Frontal cortex (tissue), 4 donors: ENCODE data around the gene ENPEP. TPM values are rescaled to one million over a fixed set of nuclear protein-coding genes. Genes with fewer than 3 reads are reported as not detected.
A peak's percentile ranks its signal among the peaks of the same experiment; 100 is the strongest.
"Not testable (repeated sequence)": the region's sequence is repeated elsewhere in the genome, so short reads cannot be mapped to it uniquely, and the experiment has no call there.

Experiments
- DNase-seq, 2 donors: peaks; one replicate each; pipeline ENCODE4 v3.0.0; 2012; ENCODE audit warnings: low spot score in 2 of 2
- FAIRE-seq: peaks from 2 replicates; lab custom pipeline; 2012; peaks lifted over from hg19 to GRCh38; lab: Jason Lieb, UNC
- total RNA-seq: library from RNA; depleted of rRNA; stranded (reverse); fragments of >200 nt; gene quantifications from one replicate; pipeline ENCODE4 v1.2.3, GENCODE V29; 2014
- donor health status: control.
- donor health status: control.
- donor health status: control.

Gene ENPEP
- total RNA-seq, result 2.0 TPM

GRCh38 chr4:110475881-110476818 lies at the start of gene ENPEP:
TSS of gene ENPEP (plus strand) at chr4:110476155. CDS start at chr4:110476415, 260 bp downstream.
- DNase-seq, result peak in 1 of 2 donors; percentile 4
- no peak for FAIRE-seq

- not testable (repeated sequence) for FAIRE-seq, DNase-seq
Measured at GRCh38 chr4:110431805-110432204, 44.1 kb upstream of the ENPEP start.

GRCh38 chr4:110437292-110437691 lies 38.7 kb upstream of the ENPEP start:
- DNase-seq, FAIRE-seq: not testable (repeated sequence)

- DNase-seq, FAIRE-seq: not testable (repeated sequence)
Measured at GRCh38 chr4:110439209-110439608, 36.7 kb upstream of the ENPEP start.

GRCh38 chr4:110442309-110442708 lies 33.6 kb upstream of the ENPEP start:
- no peak for FAIRE-seq

GRCh38 chr4:110442788-110443187 lies 33.2 kb upstream of the ENPEP start:
- DNase-seq, result no peak
- FAIRE-seq, result no peak

More at GRCh38 chr4:110442309-110442708, 33.6 kb upstream of the ENPEP start:
- no peak for DNase-seq

GRCh38 chr4:110449947-110450346 lies 26.0 kb upstream of the ENPEP start:
- FAIRE-seq, result no peak

GRCh38 chr4:110452546-110452945 lies 23.4 kb upstream of the ENPEP start:
- DNase-seq, result no peak
- FAIRE-seq, result no peak

More at GRCh38 chr4:110449947-110450346, 26.0 kb upstream of the ENPEP start:
- DNase-seq, result no peak

- no peak for FAIRE-seq
- DNase-seq, result no peak
Measured at GRCh38 chr4:110454441-110454840, 21.5 kb upstream of the ENPEP start.

GRCh38 chr4:110458494-110459266 lies 17.3 kb upstream of the ENPEP start:
- DNase-seq (no peak), FAIRE-seq (no peak)

- DNase-seq (no peak), FAIRE-seq (no peak)
Measured at GRCh38 chr4:110460074-110460746, 15.7 kb upstream of the ENPEP start.

GRCh38 chr4:110467400-110467799 lies 8.6 kb upstream of the ENPEP start:
- no peak for FAIRE-seq
- DNase-seq, result no peak

- no peak for FAIRE-seq
- DNase-seq, result no peak
Measured at GRCh38 chr4:110472583-110473329, 3.2 kb upstream of the ENPEP start.

GRCh38 chr4:110474481-110474880 lies 1.5 kb upstream of the ENPEP start:
- no peak for DNase-seq
- no peak for FAIRE-seq

- FAIRE-seq, DNase-seq: not testable (repeated sequence)
Measured at GRCh38 chr4:110475080-110475479, 875 bp upstream of the ENPEP start.

GRCh38 chr4:110477836-110478235 lies 1.9 kb downstream of the ENPEP start:
- DNase-seq, result no peak
- no peak for FAIRE-seq

GRCh38 chr4:110480031-110480549 lies 4.1 kb downstream of the ENPEP start:
- FAIRE-seq, result no peak

GRCh38 chr4:110480746-110481271 lies 4.9 kb downstream of the ENPEP start:
- DNase-seq, result no peak

More at GRCh38 chr4:110480031-110480549, 4.1 kb downstream of the ENPEP start:
- DNase-seq, result no peak

GRCh38 chr4:110483516-110483915 lies 7.6 kb downstream of the ENPEP start:
- FAIRE-seq (no peak), DNase-seq (no peak)

More at GRCh38 chr4:110480746-110481271, 4.9 kb downstream of the ENPEP start:
- FAIRE-seq, result no peak
